ENCODE data around the gene ERP29.
"Not testable (repeated sequence)": the region's sequence is repeated elsewhere in the genome, so short reads cannot be mapped to it uniquely, and the experiment has no call there.

ERP29 gene

DNA sequence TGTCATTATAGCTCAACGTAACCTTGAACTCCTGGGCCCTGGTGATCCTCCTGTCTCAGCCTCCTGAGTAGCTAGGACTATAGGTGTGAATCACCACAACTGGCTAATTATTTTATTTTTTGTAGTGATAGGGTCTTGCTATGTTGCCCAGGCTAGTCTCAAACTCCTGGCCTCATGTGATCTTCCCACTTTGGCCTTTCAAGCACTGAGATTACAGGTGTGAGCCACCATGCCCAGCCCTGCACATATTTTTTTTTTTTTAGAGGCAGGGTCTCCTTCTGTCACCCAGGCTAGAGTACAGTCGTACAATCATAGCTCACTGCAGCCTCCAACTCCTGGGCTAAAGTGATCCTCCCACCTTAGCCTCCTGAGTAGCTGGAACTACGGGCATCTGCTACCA is 9.2 kb upstream of the ERP29 start:
- no peak for DNase-seq

- DNase-seq = no peak
Observed at GRCh38 chr12:112005419-112006395, 7.5 kb upstream of the ERP29 start.

DNA sequence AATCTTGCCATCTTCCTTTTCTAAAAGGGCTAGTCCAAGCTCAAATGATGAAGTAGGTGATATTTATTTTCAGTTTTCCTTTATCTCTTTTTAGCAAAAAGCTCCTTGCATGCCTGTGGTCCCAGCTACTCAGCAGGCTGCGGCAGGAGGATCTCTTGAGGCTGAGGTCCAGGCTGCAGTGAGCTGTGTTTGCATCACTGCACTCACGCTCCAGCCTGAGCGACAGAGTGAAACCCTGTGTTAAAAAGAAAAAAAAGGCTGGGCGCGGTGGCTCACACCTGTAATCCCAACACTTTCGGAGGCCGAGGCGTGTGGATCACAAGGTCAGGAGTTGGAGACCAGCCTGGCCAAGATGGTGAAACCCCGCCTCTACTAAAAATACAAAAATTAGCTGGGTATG is 5.3 kb upstream of the ERP29 start:
- DNase-seq = no peak

DNA sequence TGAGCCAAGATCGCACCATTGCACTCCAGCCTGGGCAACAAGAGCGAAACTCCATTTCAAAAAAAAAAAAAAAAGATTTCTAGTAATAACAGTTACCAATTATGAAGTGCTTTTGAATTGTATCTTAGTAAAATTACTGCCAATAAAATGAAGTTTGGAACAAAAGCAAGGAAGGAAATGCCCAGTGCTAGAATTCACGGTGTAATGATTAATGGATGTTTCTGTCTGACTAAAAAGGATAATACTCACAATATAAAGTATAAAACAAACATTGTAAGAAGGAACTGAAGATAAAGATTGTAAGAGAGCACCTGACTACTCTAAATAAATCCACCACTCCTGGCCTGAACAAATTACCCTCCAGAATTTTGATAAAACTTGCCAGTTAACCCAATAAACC is 4.3 kb upstream of the ERP29 start:
- no peak for DNase-seq

DNA sequence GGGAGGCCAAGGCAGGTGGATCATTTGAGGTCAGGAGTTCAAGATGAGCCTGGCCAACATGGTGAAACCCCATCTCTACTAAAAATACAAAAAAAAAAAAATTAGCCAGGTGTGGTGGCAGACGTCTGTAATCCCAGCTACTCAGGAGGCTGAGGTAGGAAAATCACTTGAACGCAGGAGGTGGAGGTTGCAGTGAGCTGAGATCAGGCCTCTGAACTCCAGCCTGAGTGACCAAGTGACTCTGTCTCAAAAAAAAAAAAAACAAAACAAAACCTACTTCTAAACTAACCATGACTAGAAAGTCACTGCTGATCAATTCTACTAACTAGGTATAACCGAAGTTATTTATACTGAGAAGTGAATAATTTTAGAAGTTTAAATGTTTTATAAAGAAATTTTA is 3.6 kb upstream of the ERP29 start:
- not testable (repeated sequence) for DNase-seq

DNA sequence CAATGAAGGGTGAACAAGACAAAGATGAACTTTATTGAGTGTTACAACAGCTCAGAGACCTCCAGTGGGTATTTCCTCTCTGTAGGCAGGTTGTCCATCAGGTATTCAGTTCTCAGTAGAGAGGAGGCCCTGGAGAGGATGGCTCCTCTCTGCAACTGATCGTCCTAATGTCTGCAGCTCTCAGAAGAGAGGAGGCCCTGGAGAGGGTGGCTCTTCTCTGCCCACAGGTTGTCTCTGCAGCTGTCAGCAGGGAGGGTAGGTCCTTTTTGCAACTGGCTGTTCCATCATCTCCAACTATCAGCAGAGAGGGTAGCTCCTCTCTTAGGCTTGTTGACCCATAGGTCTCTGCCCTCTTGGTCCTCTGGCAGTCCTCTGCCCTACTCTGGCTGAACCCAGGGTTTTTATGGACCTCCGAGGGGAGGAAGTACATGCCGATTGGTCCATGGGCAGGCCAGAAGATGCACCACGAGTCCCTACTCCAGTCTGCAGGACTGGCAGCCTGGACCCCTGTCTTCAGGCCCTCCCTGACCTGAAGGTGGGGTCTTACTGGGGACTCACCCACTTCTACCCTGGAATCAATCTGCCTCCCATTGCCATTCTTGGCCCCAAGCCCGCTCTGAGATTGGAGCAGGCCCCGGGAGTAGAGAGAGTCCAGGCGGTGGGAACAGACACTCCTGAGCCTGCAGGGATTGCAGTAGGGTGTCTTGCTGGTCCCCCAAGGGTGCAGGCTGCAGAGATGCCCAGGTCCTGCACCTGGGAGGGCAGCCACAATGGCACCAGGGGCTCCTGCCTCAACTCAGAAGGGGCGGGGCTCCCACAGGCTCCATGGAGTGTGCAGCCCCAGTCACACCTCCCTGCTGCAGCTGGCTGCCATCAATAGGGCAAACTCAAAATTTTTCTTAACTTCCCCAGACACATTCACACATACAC is 2.5 kb upstream of the ERP29 start:
- no peak for DNase-seq

DNA sequence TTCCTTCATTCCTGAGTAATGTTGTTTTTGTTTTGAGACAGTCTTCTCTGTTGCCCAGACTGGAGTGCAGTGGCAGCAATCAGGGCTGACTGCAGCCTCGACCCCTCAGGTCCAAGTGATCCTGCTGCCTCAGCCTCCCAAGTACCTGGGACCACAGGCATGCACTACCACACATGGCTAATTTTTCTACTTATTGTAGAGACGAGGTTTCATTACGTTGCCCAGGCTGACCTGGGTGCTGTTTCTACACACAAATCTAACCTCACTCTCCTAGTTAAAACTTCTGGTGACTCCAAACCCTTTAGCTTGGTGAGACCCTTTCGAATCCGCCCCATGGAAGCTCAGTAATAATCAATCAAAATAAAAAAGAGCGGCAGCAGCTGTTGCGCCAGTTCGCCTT is 1.5 kb upstream of the ERP29 start:
- no peak for DNase-seq

DNA sequence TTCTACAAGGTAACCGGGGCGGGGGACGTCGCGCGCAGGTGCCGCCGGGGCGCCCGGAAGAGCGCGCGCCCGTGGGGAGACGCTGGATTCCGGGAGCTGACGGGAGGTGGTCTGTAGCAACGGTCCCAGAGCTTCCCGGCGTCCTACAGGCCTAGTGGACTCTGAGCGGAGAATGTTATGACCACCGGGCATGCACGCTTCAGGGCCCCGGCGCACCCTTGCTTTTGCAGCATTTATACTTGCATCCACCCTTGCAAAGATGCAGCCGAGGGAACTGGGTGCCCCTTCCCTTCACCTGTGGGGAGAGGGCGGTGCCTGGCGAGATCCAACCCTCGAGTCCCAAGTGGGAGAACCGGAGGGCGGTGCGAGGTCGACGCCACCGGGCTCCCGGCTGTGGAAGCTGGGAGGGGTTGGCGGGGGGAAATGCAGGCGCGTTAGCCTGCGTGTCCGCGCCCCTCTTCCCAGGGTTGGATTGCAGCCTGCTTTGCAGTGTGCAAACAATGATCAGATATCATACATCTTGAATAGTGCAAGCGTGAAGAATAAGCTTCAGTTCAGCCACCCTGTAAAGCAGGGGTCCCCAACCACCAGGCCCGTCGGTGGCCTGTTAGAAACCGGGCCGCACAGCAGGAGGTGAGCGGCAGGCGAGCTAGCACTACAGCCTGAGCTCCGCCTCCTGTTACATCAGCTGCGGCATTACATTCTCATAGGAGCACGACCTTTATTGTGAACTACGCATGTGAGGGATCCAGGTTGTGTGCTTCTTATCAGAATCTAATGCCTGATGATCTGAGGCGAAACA is 576 bp downstream of the ERP29 start:
- peak; percentile 59 for DNase-seq

DNA sequence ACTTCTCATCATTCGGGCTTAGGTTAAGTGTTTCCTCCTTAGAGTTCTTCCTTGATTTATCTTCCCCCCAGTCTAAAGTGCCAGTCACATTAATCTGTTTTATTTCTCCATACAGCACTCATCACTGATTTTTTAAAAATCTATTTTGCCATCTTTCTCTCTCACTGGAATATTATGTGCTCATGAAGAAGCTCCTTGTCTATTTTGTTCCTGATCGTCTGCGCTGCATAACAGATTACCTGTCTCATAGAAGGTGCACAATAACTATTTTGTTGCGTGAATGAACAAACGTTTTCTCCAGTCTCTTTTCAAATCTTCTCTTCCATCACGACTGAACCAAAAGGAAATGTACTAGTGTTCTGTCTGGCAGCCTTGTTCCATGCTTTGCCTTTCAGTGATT is 2.7 kb downstream of the ERP29 start:
- DNase-seq = no peak

DNA sequence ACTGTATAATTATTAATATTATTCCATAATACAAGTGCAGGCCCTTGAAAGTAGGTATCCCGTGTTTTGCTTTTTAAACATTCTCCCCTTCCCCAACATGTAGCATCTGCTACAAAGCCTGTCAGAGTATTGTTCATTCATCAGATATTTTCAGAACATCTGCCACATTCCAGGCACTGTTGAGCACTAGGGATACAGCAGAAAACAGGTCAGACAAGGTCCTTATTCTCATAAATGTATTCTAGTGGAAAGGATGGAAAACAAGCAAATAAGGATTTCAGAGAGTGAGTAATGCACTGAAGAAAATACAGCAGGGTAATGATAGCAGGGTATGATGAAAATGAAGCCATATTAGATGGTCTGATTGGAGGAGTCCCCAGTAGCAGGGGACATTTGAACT is 3.8 kb downstream of the ERP29 start:
- DNase-seq = no peak

DNA sequence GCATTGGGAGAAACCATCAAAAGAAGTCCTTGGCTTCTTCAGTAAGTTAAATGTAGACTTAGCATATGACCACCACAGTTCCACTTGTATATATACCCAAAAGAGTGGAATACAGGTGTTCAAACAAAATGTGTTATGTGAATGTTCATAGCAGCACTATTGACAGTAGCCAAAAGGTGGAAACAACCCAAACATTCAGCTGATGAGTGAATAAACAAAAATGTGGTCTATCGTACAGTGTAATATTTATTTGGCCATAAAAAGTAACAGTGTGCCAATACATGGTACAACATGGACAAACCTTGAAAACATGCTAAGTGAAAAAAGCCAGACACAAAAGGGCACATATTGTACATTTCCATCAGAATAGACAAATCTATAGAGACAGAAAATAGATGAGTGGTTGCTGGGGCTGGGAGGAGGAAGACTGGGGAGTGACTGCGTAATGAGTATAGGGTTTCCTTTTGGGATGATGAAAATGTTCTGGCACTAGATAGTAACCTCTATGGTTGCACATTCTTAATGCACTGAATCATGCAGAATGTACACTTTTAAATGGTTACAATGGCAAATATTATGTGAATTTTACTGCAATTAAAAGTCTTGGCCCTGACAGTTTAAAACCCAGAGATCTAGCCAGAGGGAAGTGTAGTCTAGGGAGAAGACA is 5.5 kb downstream of the ERP29 start:
- DNase-seq = no peak

GRCh38 chr12:112020947-112021457 is 7.8 kb downstream of the ERP29 start:
- DNase-seq = no peak

GRCh38 chr12:112022241-112023016 is 9.2 kb downstream of the ERP29 start:
- no peak for DNase-seq

- no peak for DNase-seq
Observed at GRCh38 chr12:112023759-112024396, 10.7 kb downstream of the ERP29 start.

DNA sequence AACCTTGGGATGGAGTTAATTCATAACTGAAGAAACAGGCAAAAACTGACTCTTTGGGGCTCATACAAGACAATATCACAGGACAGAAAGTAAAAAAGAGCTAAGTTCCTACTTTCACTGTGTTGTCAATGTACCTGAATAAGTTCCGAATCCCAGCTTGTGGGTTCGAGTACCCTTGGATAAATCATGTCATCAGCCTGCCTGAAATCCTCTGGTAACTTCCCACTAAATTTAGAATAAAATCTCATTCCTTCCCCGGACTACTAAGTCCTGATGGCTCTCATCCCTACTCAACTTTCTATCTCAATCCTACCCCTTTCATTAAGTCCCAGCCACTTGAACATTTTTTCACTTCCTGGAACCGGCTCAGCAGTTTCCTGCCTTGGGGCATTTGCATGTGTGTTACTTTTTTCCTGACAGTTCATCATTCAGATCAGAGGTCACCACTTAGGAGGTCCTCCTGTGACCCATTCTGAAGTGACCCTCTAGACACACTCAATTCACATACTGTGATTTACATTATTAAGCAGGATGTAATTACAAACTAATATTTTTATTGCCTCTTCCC is 12.7 kb downstream of the ERP29 start:
- no peak for DNase-seq

GRCh38 chr12:112029301-112029700 is 16.1 kb downstream of the ERP29 start:
- no peak for DNase-seq

DNA sequence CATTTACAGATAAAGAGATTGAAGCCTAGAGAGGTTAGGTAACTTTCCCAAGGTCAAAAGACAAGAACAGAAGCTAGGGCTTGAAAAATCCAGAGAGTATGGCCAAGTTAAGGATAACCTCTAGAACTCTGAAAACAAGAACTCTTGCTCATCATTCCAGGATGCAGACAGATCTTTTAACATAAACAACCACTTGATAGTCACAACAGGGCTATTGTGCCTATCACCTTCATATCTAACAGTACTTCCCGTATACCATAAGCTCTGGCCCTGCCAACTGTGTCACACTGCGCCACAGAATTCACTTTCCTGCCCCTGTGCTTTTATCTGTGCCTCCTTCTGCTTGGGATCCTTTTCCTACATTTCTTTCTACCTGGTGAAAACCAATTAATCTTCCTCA is 18.2 kb downstream of the ERP29 start:
- no peak for DNase-seq

DNA sequence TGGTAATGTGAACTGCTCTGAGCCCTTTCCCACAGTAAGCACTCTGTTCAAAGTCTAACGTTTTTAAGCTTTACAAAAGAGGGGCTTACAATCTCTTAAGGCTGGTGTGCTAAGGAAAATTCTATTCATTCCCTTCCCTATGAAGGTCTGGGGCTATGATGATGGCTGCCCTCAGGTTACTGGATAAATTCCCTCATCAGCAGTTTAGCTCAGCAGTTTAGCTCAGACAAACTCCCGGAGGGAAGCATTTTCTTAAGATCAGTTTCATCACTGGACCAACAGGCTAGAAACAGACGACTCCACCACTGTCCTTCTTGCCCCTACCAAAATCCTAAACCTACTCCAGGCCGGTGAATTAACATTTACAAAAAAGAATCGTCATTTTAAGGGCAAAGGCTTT is 19.1 kb downstream of the ERP29 start:
- DNase-seq = no peak

DNA sequence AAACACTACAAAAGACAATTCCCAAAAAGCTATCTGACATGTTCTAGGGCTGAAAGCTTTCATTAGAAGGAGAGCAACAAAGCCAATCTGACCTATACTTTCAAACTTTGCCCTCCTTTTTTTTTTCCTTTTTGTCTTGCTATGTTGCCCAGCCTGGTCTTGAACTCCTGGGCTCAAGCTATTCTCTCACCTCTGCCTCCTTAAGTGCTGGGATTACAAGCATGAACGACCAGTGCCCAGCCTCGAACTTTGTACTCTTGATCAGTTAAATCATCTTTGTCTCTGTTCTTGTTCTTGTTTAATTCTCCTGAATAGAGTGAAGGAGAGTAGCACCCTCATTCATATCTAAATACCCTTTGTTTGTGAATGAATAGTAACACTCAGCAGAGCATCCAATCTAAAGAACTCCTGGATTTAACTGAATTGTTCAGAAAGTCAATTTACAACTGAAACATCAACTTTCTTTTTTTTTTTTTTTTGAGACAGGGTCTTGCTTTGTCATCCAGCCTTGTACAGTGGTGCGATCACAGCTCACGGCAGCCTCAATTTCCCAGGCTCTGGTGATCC is 22.1 kb downstream of the ERP29 start:
- DNase-seq = no peak

- not testable (repeated sequence) for DNase-seq
Observed at GRCh38 chr12:112036614-112037013, 23.4 kb downstream of the ERP29 start.

Data from femur (tissue), 1 donor.